GM18909 (cell line): ENCODE measurements around the gene CACNB1.

Source experiments
- ATAC-seq: cut with Tn5 transposase; IDR thresholded peaks from one replicate; pipeline ENCODE4 v1.9.1; 2021; ENCODE audit warnings: mild to moderate bottlenecking; ENCODE audit not compliant: unreplicated experiment, poor library complexity

Gene CACNB1

GRCh38 chr17:39205112-39205526 lies 7.7 kb upstream of the CACNB1 start:
- no peak for ATAC-seq

- ATAC-seq: no peak
These were observed 6.8 kb upstream of the CACNB1 start for GRCh38 chr17:39204245-39204644.

GRCh38 chr17:39200957-39201510 lies 3.6 kb upstream of the CACNB1 start:
- no peak for ATAC-seq

GRCh38 chr17:39200070-39200879 lies 2.8 kb upstream of the CACNB1 start, which contains the start of gene RPL19:
Gene RPL19, plus strand, starts transcription at chr17:39200283. Its CDS starts 62 bp downstream, at chr17:39200345.
- peak; percentile 67 for ATAC-seq

- peak; percentile 58 for ATAC-seq
These were observed 2.3 kb upstream of the CACNB1 start for GRCh38 chr17:39199820-39200069.

- no peak for ATAC-seq
These were observed 707 bp upstream of the CACNB1 start for GRCh38 chr17:39198186-39198566.

GRCh38 chr17:39196808-39197291 lies 619 bp downstream of the CACNB1 start:
- ATAC-seq: no peak

- no peak for ATAC-seq
These were observed 1.1 kb downstream of the CACNB1 start for GRCh38 chr17:39196241-39196807.

- no peak for ATAC-seq
These were observed 1.8 kb downstream of the CACNB1 start for GRCh38 chr17:39195568-39196160.

- ATAC-seq: no peak
These were observed 2.4 kb downstream of the CACNB1 start for GRCh38 chr17:39194985-39195524.

- ATAC-seq: no peak
These were observed 3.1 kb downstream of the CACNB1 start for GRCh38 chr17:39194089-39194984.

GRCh38 chr17:39193346-39193745 lies 4.1 kb downstream of the CACNB1 start:
- ATAC-seq: no peak

- ATAC-seq: no peak
These were observed 4.6 kb downstream of the CACNB1 start for GRCh38 chr17:39192901-39193300.

GRCh38 chr17:39191750-39192510 lies 5.5 kb downstream of the CACNB1 start:
- no peak for ATAC-seq

- no peak for ATAC-seq
These were observed 10.2 kb downstream of the CACNB1 start for GRCh38 chr17:39187152-39187830.

GRCh38 chr17:39186481-39187002 lies 10.9 kb downstream of the CACNB1 start:
- no peak for ATAC-seq

GRCh38 chr17:39183720-39184119 lies 13.7 kb downstream of the CACNB1 start:
- ATAC-seq: no peak

- ATAC-seq: no peak
These were observed 14.4 kb downstream of the CACNB1 start for GRCh38 chr17:39183045-39183444.

- no peak for ATAC-seq
These were observed 16.2 kb downstream of the CACNB1 start for GRCh38 chr17:39181303-39181702.
